HG03521 (cell line): Measurements from ENCODE around the gene CHID1.
A peak's percentile ranks its signal among the peaks of the same experiment; 100 is the strongest.

Experiments
- ATAC-seq: cut with Tn5 transposase; IDR thresholded peaks from one replicate; pipeline ENCODE4 v1.9.1; 2021; ENCODE audit warnings: mild to moderate bottlenecking, moderate library complexity; ENCODE audit not compliant: unreplicated experiment

Gene CHID1

GRCh38 chr11:826227-826621 is 84.4 kb downstream of the CHID1 start:
- ATAC-seq = no peak

- ATAC-seq = no peak
Observed at GRCh38 chr11:825366-826226, 85.0 kb downstream of the CHID1 start.

DNA sequence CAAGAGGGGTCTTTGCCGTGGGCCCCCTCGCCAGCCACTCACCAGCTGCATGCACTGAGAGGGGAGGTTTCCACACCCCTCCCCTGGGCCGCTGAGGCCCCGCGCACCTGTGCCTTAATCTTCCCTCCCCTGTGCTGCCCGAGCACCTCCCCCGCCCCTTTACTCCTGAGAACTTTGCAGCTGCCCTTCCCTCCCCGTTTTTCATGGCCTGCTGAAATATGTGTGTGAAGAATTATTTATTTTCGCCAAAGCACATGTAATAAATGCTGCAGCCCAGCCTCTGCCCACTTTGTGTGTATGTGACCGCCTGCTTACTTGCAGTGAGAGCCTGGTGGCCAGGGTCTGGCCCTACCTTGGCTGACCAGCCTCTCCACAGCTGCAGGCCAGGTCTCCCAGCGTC is 85.7 kb downstream of the CHID1 start:
- ATAC-seq = no peak

GRCh38 chr11:824292-824880 is 86.2 kb downstream of the CHID1 start:
- no peak for ATAC-seq

DNA sequence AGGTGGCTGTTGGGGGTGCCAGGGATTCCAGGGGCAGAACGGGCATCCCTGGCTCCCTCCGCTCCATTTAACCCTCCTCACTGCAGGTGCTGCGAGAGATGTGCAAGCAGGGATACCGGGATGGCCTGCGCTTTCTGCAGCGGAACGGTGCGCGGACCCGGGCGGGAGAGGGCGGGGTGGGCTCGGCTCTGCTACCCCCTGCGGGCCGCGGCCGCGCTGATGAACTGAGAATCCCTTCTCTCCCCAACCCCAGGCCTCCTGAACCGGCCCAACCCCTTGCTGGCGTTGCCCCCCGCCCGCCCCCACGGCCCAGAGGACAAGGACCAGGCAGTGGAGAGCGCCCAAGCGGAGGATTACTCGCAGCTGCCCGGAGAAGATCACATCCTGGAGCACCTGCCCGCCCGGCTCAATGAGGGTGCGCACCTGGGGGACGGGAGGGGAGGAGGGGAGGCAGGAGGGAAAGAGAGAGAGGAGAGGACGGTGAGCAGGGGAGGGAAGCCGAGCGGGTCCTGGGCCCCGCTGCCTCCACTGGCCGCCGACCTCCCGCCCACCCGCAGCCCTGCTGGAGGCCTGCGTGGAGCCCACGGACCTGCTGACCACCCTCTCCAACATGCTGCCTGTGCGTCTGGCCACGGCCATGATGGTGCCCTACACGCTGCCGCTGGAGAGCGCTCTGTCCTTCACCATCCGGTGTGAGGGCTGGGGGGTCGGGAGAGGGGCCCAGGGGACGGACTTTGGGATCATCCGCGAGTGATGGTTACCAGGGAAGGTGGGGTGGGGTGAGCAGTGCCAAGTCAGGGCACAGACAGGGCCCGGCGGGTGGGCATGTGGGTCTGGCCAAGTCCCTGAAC is 86.9 kb downstream of the CHID1 start:
- ATAC-seq = no peak

DNA sequence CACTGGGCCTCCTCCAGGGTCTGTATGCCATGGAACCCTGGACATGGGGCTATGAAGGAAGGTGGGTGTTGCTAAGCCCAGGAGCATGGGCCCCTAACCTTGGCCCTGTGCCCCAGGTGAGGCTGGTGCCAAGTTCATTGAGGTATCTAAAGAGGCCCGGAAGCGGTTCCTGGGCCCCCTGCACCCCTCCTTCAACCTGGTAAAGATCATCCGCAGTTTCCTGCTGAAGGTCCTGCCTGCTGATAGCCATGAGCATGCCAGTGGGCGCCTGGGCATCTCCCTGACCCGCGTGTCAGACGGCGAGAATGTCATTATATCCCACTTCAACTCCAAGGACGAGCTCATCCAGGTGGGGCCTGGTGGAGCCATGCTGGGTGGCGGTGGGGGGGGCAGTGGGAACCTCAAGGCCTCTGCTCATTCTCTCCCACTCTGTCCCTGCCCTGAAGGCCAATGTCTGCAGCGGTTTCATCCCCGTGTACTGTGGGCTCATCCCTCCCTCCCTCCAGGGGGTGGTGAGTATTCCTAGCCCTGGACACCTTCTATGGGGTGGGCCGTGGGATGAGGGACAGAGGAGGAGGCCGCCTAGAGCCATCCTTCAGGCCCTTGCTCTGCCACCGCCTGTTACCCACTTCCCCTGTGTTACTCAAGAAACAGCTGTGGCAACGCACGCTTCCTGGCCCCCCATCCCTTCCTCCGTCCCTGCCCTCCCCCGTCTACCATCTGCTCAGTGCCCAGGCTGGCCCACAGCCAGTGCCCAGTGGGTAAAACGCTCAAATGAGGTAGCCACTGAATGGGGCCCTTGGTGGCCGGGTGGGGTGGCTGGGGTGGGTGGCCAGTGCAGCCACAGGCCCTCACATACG is 88.9 kb downstream of the CHID1 start:
- ATAC-seq = no peak

GRCh38 chr11:820655-821511 is 89.7 kb downstream of the CHID1 start:
- ATAC-seq = no peak

DNA sequence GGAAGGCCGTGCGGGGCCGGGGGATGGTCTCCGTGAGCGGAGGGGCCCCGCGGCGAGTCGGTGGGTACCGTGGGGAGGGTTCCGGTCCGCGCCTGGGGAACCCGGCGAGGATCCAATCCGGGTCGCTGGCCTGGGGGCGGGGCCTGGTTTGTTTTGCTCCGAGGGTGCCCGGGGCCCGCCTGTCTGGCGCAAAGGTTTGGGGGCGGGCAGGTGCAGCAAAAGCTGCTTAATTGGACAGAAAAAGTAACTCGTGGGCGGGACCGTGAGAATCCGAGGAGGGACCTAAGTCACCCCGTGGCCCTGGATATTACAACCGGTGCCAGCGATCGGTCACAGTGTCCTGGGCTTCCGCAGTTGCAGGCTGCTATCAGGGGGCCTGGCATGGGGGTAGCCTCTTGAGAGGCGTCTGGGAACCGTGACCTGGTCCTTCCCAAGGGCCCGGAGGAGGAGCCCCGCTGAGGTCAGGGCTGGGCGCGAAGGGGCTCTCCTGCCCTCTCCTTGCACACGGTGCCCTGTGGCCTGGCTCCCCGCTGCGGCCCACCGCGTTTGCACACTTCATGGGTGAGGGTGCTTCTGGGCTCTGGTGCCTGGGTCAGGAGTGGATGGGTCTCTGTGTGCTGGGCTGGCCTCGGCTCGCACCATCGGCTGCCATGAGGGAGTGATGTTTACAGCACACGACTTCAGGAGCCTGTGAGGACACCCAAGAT is 90.5 kb downstream of the CHID1 start:
- ATAC-seq = peak; percentile 58

DNA sequence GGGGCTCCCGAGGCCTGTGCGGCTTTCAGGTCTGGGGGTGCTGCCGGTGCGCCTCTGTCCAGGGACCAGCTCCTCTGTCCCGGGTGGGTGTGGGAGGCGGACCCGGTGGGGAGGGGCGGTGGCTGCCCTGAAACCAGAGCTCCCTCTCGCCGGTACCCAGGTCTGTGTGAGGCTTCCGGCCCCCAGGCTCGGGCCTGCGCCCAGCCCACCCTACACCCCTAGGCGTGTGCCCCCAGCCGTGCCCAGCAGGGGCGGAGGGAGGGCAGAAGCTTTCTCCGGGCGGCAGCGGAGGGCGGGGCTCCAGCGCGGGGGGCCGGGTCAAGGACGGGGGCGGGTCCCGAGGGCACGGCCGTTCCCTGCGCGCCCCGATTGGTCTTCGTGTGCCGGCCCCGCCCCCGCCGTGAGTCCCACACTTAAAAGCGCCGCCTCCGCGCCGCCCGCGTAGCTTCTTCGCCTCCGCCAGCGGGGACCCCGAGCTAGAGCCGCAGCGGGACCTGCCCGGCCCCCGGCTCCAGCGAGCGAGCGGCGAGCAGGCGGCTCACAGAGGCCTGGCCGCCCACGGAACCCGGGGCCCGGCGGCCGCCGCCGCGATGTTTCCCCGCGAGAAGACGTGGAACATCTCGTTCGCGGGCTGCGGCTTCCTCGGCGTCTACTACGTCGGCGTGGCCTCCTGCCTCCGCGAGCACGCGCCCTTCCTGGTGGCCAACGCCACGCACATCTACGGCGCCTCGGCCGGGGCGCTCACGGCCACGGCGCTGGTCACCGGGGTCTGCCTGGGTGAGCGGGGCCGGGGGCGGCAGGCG is 91.3 kb downstream of the CHID1 start:
- peak; percentile 59 for ATAC-seq

DNA sequence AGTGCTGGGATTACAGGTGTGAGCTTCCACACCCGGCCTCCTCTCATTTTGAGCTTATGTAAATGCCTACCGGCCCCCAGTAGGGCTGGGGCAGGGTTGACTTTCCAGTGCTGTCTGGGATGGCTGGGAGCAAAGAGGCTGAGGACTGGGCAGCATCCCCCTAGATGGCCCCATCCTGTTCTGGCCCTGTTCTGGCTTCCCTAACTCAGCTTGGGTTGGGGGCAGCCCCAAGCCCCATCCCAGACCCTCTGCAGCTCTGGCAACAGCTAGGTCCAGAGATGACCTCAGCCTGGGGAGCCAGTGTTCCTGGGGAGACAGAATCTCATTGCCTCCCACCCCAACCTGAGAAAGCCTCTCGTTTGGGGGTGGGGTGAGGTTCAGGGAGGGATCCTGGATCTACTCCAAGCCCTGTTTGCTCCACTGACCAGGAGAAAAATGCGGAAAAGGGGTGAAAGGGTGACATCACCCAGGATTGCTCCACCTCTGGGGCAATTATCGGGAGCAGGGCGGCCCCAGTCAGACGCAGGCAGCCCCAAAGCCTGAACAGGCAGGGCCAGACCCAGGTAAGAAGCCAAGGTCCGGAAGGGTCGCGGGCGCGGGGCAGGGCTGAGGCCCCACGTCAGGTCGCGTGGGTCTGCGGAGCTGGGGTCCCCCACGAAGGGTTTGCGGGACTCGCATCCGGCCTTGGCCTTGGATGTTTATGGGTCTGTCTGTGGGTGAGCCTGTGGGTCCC is 92.0 kb downstream of the CHID1 start, which contains the start of gene PNPLA2:
TSS of gene PNPLA2 (plus strand) at position 519 of the 733 bp plus-strand sequence. CDS start 805 bp downstream, outside the sequence.
- no peak for ATAC-seq
